GM12873 (cell line): ENCODE data around the gene MS4A1.

Experiments used
- TF ChIP-seq, protein P1 (sequence below): IDR thresholded peaks from 2 replicates; pipeline ENCODE4 v1.5.1; 2012; ENCODE audit warnings: low read depth, mild to moderate bottlenecking, moderate library complexity, low read length, control low read depth; ENCODE audit not compliant: insufficient read depth; ENCODE audit errors: missing control alignments

Gene MS4A1

DNA sequence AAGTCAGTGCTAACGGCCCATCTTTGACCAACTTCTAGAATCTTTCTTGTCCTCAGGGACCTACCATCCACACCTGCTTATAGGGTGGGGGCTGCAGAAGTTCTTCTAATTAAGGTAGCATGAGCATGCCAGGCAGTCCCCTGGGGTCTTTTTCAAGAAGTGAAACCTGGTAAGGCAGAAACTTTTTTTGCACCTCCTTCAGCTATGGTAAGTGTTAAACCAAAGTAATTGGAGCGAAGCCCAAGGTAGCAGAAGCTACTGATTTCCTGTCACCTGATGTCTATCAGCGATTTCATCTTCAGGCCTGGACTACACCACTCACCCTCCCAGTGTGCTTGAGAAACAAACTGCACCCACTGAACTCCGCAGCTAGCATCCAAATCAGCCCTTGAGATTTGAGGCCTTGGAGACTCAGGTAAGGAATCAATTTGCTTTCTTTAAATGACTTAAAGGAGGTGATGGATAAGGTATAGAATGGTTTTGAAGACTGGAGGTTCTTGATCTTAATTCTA is at the start of gene MS4A1:
Gene MS4A1, plus strand, starts transcription at position 317 of the 512 bp plus-strand sequence. CDS start 6,528 bp downstream, outside the sequence.
- TF ChIP-seq, protein P1, sequence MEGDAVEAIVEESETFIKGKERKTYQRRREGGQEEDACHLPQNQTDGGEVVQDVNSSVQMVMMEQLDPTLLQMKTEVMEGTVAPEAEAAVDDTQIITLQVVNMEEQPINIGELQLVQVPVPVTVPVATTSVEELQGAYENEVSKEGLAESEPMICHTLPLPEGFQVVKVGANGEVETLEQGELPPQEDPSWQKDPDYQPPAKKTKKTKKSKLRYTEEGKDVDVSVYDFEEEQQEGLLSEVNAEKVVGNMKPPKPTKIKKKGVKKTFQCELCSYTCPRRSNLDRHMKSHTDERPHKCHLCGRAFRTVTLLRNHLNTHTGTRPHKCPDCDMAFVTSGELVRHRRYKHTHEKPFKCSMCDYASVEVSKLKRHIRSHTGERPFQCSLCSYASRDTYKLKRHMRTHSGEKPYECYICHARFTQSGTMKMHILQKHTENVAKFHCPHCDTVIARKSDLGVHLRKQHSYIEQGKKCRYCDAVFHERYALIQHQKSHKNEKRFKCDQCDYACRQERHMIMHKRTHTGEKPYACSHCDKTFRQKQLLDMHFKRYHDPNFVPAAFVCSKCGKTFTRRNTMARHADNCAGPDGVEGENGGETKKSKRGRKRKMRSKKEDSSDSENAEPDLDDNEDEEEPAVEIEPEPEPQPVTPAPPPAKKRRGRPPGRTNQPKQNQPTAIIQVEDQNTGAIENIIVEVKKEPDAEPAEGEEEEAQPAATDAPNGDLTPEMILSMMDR, result no peak

DNA sequence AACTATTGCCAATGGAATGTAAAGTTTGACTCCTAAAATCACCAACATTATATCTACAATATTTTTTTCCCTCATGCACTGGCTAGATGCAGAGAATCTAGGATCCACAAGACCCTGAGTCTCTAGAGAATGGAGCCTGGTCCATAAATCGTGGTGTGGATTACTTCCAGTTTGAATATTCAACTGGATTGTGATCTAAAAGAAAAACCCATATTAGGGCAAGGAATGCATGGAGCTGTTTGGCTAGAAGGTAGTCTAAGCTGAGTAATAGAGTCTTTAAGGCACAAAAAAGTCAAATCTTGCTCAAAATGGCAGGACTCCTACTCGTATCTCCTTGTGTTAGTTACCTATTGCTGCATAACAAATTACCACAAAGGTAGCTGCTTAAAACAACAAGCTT is 35.6 kb upstream of the MS4A1 start:
- TF ChIP-seq, protein P1, result no peak

DNA sequence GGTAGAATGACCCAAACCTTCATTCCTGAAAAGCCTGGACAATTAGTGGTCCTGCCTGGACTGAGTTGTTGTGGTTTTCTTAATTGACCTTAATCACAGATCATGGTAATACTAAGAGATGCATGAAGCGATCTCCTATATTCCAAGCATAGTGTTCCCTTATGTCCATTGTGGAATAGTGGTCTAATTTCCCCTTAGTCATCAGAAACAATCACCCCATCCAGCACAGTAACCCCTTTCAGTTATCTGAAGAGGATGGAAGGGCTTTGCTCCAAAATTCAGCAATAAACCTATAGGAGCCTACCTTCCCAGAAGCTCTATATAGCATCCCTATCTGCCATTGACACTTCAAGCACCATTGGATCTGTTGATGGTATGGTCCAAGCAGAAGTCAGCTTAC is 33.0 kb upstream of the MS4A1 start:
- TF ChIP-seq, protein P1, result no peak

DNA sequence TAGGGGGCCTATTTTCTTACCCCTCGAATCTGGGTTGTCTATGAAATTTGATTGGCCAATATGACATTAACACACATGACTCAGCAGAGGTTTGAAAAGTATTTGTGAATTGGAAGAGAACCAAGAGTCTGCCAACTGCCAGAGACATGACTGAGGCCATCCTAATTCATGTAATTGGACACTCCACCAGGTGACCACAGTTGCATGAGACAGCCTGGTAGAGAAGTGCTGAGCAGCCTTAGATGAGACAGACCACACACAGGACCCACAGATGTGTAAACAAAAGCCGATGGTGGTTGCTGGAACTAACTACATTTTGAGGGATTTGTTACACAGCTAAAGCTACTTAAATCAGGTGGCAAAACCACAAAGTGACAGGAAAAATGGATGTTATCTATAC is 27.1 kb upstream of the MS4A1 start:
- TF ChIP-seq, protein P1, result no peak

DNA sequence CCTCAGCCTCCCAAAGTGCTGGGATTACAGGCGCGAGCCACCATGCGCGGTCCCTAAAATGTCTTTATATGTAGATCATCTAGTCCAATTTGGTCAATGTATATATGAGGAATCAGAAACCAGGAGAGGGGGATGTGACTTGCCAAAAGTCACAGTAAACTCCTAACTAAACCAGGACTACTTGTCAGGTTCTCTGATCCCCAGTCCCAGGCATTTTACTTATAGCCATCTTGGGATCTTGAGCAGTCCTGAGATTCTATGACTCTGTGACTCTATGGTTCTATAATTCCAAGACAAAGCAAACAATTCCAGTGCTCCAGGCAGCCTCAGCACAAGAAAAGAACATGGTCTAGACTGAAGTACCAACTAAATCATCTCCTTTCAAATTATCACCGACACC is 26.4 kb upstream of the MS4A1 start, which contains the start of gene MS4A5:
Gene MS4A5, plus strand, starts transcription at position 301 of the 400 bp plus-strand sequence. CDS start 103 bp downstream, outside the sequence.
- TF ChIP-seq, protein P1, result no peak

DNA sequence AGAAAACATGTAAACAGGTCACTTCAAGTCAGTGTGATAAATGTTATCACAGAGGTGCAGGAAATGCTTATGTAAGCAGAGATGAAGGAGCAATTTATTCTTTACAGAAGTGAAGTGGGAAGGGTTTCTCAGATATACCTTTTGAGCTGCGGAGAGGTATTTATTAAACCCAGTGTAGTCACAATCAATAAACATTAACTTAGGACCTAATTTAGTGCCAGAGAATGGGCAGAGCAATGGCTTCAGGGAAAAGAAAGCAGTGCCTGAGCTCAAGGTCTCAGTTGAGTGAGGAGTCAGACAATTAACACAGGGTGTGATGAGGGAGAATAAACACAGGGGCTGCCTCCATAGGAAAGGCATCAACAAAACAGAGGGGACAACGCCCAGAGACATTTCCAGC is 24.4 kb upstream of the MS4A1 start:
- TF ChIP-seq, protein P1, result no peak

DNA sequence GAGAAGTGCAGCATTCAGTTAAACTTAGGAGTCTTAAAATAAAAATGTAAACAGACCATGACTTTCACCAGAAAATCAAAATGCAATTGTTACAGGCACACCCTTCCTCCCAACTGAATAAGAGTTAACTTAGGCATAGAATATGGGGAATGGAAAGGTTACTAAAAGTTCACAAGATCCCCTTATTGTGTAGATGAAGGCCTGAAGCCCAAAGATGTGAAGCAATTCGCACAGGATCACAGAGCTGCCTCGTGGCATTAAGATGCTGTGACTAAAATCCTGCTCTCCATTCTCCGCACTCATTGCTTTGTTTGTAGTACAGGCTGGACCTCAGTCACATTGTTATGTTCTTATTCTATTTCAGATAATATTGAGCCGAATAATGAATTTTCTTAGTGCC is 22.2 kb upstream of the MS4A1 start:
- TF ChIP-seq, protein P1, result no peak
